H1 (cell line): ENCODE measurements around the gene ARHGAP25. TPM values are rescaled to one million over a fixed set of nuclear protein-coding genes. Genes with fewer than 3 reads are reported as not detected.
A peak's percentile ranks its signal among the peaks of the same experiment; 100 is the strongest.

ENCODE experiments used
- CTCF ChIA-PET: fragments of 300-600 bp; sonication (Branson Sonifier 250); formaldehyde crosslinking; loops from one replicate; lab custom pipeline; 2021; ENCODE audit not compliant: partially characterized antibody; lab: Charles Lee
- POLR2A ChIA-PET: fragments of 300-600 bp; sonication (Branson Sonifier 250); formaldehyde crosslinking; loops from one replicate; lab custom pipeline; 2021; ENCODE audit warnings: inconsistent platforms; ENCODE audit not compliant: partially characterized antibody; lab: Charles Lee
- DNase-seq, 2 experiments: peaks; one replicate each; pipeline versions ENCODE4 v3.0.0 to v3.0.0-alpha.2; 2010 to 2022; ENCODE audit warnings: low spot score in 2 of 2, low read depth in 1 of 2, mixed read lengths in 1 of 2
- FAIRE-seq: peaks from 2 replicates; lab custom pipeline; 2011; peaks lifted over from hg19 to GRCh38; lab: Jason Lieb, UNC
- H2AFZ ChIP-seq: 2 replicates; pipeline ENCODE4 v1.8.1; 2012; ENCODE audit warnings: low read length, inconsistent platforms
- H2AK5ac ChIP-seq: 2 replicates; pipeline ENCODE4 v1.6.1; 2013; ENCODE audit warnings: low read depth, low read length
- H2BK120ac ChIP-seq: replicated peaks from 2 replicates; pipeline ENCODE3; 2013; ENCODE audit warnings: low read depth, low read length, inconsistent platforms
- H2BK12ac ChIP-seq: 2 replicates; pipeline ENCODE4 v1.6.1; 2013; ENCODE audit warnings: low read depth, low read length
- H2BK15ac ChIP-seq: 2 replicates; pipeline ENCODE4 v1.6.1; 2013; ENCODE audit warnings: low read length
- H2BK20ac ChIP-seq: 2 replicates; pipeline ENCODE4 v1.6.1; 2013; ENCODE audit warnings: low read length
- H2BK5ac ChIP-seq: 2 replicates; pipeline ENCODE4 v1.6.1; 2013; ENCODE audit warnings: low read depth, low read length
- H3K14ac ChIP-seq: 2 replicates; pipeline ENCODE4 v1.6.1; 2013; ENCODE audit warnings: inconsistent platforms; ENCODE audit not compliant: insufficient read length
- H3K18ac ChIP-seq: 2 replicates; pipeline ENCODE4 v1.6.1; 2013; ENCODE audit warnings: low read length; ENCODE audit errors: extremely low read depth
- H3K23ac ChIP-seq: 2 replicates; pipeline ENCODE4 v1.6.1; 2013; ENCODE audit warnings: inconsistent platforms; ENCODE audit not compliant: insufficient read length
- H3K23me2 ChIP-seq: 2 replicates; pipeline ENCODE4 v1.6.1; 2013; ENCODE audit warnings: low read depth, low read length
- H3K27ac ChIP-seq: 2 replicates; pipeline ENCODE4 v1.6.1; 2011; ENCODE audit warnings: low read depth, low read length, inconsistent platforms
- H3K27me3 ChIP-seq, 4 experiments: replicated peaks in 1 of 4; 1 replicate in 1 of 4; 2 replicates in 3 of 4; pipeline versions ENCODE4 v1.6.1 to v1.8.1; 2011 to 2013; ENCODE audit warnings: low read length in 3 of 4, mild to moderate bottlenecking in 3 of 4, inconsistent platforms in 2 of 4, mixed read lengths in 2 of 4, moderate library complexity in 1 of 4; ENCODE audit not compliant: control insufficient read depth in 3 of 4, insufficient read depth in 3 of 4; ENCODE audit errors: extremely low read depth in 1 of 4
- H3K36me3 ChIP-seq, 4 experiments: 2 replicates each; pipeline versions ENCODE4 v1.6.1 to v1.8.1; 2011 to 2013; ENCODE audit warnings: mild to moderate bottlenecking in 4 of 4, low read length in 3 of 4, moderate library complexity in 2 of 4, control low read depth in 1 of 4, inconsistent platforms in 1 of 4; ENCODE audit not compliant: insufficient read depth in 4 of 4, control insufficient read depth in 2 of 4
- H3K4ac ChIP-seq: replicated peaks from 2 replicates; pipeline ENCODE3; 2013; ENCODE audit warnings: low read length, low read depth, mixed read lengths, inconsistent platforms; ENCODE audit not compliant: insufficient read length
- H3K4me1 ChIP-seq, 4 experiments: replicated peaks in 1 of 4; 1 replicate in 1 of 4; 2 replicates in 3 of 4; pipeline versions ENCODE4 v1.6.1 to v1.8.1; 2011 to 2013; ENCODE audit warnings: low read length in 3 of 4, inconsistent platforms in 2 of 4, mixed read lengths in 1 of 4; ENCODE audit not compliant: insufficient read depth in 4 of 4, control insufficient read depth in 3 of 4
- H3K4me2 ChIP-seq, 2 experiments: 2 replicates each; pipeline versions ENCODE4 v1.6.1 to v1.8.1; 2011 to 2013; ENCODE audit warnings: low read depth in 2 of 2, low read length in 2 of 2, control low read depth in 1 of 2, inconsistent platforms in 1 of 2, mild to moderate bottlenecking in 1 of 2; ENCODE audit not compliant: insufficient read depth in 1 of 2
- H3K4me3 ChIP-seq, 4 experiments: fragments of 200-600, 300-600 bp in 1 of 4; sonication (generic), shearing (Covaris generic), sonication (Bioruptor Twin) in 1 of 4; 2 replicates each; pipeline versions ENCODE4 v1.5.1 to v1.8.1; 2011 to 2016; ENCODE audit warnings: low read length in 4 of 4, low read depth in 3 of 4, control low read depth in 2 of 4, inconsistent platforms in 2 of 4, mild to moderate bottlenecking in 2 of 4, mixed read lengths in 1 of 4, moderate library complexity in 1 of 4; ENCODE audit not compliant: insufficient read depth in 2 of 4; ENCODE audit errors: extremely low read depth in 1 of 4
- H3K56ac ChIP-seq: replicated peaks from 2 replicates; pipeline ENCODE3; 2013; ENCODE audit warnings: low read depth, mild to moderate bottlenecking, mixed read lengths, low read length, inconsistent platforms; ENCODE audit not compliant: insufficient read length
- H3K79me1 ChIP-seq: 2 replicates; pipeline ENCODE4 v1.6.1; 2013; ENCODE audit warnings: low read depth, low read length, control low read depth
- H3K79me2 ChIP-seq, 2 experiments: 2 replicates each; pipeline versions ENCODE4 v1.6.1 to v1.8.1; 2012 to 2013; ENCODE audit warnings: low read length in 2 of 2, mild to moderate bottlenecking in 2 of 2, inconsistent platforms in 1 of 2; ENCODE audit not compliant: insufficient read depth in 2 of 2, control insufficient read depth in 1 of 2
- H3K9ac ChIP-seq, 4 experiments: replicated peaks in 1 of 4; 1 replicate in 1 of 4; 2 replicates in 3 of 4; pipeline versions ENCODE4 v1.6.1 to v1.8.1; 2011 to 2013; ENCODE audit warnings: low read depth in 3 of 4, low read length in 3 of 4, control low read depth in 2 of 4, mild to moderate bottlenecking in 2 of 4, moderate library complexity in 2 of 4, inconsistent platforms in 1 of 4; ENCODE audit errors: extremely low read depth in 1 of 4
- H3K9me3 ChIP-seq, 2 experiments: 2 replicates each; pipeline versions ENCODE4 v1.6.1 to v1.8.1; 2012 to 2013; ENCODE audit warnings: mild to moderate bottlenecking in 2 of 2, moderate library complexity in 2 of 2, control low read depth in 1 of 2, inconsistent platforms in 1 of 2, low read depth in 1 of 2, low read length in 1 of 2, mixed read lengths in 1 of 2; ENCODE audit not compliant: insufficient read depth in 2 of 2
- H4K20me1 ChIP-seq, 2 experiments: replicated peaks in 1 of 2; 2 replicates each; pipeline versions ENCODE3 to v1.8.1; 2011 to 2013; ENCODE audit warnings: inconsistent platforms in 2 of 2, low read length in 2 of 2, mild to moderate bottlenecking in 1 of 2; ENCODE audit not compliant: insufficient read depth in 2 of 2, control insufficient read depth in 1 of 2
- H4K5ac ChIP-seq: 2 replicates; pipeline ENCODE4 v1.6.1; 2013; ENCODE audit warnings: low read length, low read depth, mixed read lengths, inconsistent platforms; ENCODE audit not compliant: insufficient read length
- H4K8ac ChIP-seq: 2 replicates; pipeline ENCODE4 v1.8.0; 2013; ENCODE audit warnings: mild to moderate bottlenecking, moderate library complexity, low read length, inconsistent platforms; ENCODE audit not compliant: insufficient read depth; ENCODE audit errors: extremely low read depth
- H4K91ac ChIP-seq: replicated peaks from 2 replicates; pipeline ENCODE3; 2013; ENCODE audit warnings: low read length, mixed read lengths, inconsistent platforms; ENCODE audit not compliant: insufficient read length
- RAD21 ChIP-seq, 2 experiments: IDR thresholded peaks in 1 of 2; conservative IDR thresholded peaks in 1 of 2; 2 replicates each; pipeline ENCODE4 v1.6.1; 2011; ENCODE audit warnings: low read depth in 2 of 2, low read length in 2 of 2, improper control_type of control experiment in 1 of 2, inconsistent platforms in 1 of 2, mild to moderate bottlenecking in 1 of 2, moderate library complexity in 1 of 2
- SAP30 ChIP-seq: fragments of 300-600 bp; sonication (generic); IDR thresholded peaks from 2 replicates; pipeline ENCODE4 v1.7.1; 2012; ENCODE audit warnings: low read length, moderate library complexity, mild to moderate bottlenecking, inconsistent platforms; ENCODE audit not compliant: insufficient read depth, insufficient replicate concordance
- WGBS, 2 experiments: shearing (Covaris generic) in 1 of 2; methylation state at CpG; one replicate each; pipeline versions ENCODE4 v1.1.6 to v1.1.7; 2013 to 2015; ENCODE audit warnings: low lambda C conversion rate in 2 of 2, mixed read lengths in 2 of 2, inconsistent platforms in 1 of 2, low coverage in 1 of 2, missing lambda C conversion rate in 1 of 2; ENCODE audit not compliant: insufficient replicate concordance in 2 of 2, insufficient coverage in 1 of 2, insufficient read length in 1 of 2; ENCODE audit errors: extremely low coverage in 1 of 2, missing lambda C conversion rate in 1 of 2; 5-methylcytosine and 5-hydroxymethylcytosine counted together
- polyA plus RNA-seq, 7 experiments: library from polyadenylated mRNA; depleted of rRNA in 3 of 7; stranded (reverse) in 5 of 7; unstranded in 2 of 7; fragments of >200 nt in 5 of 7; fragments of 200-250 nt in 2 of 7; gene quantifications; 1 replicate in 5 of 7; 2 replicates in 1 of 7; 4 replicates in 1 of 7; pipeline versions ENCODE4 v1.2.1 to v1.2.3, GENCODE V29; 2011 to 2013; ENCODE audit warnings: missing spikeins in 2 of 7, mixed read lengths in 2 of 7
- total RNA-seq: library from RNA; stranded (reverse); fragmentation: NEBNext Ultra II Directional; extraction: Animal tissue kit (Norgen Biotek cat#: 25700); gene quantifications from 2 replicates; pipeline ENCODE4 v1.2.1, GENCODE V29; 2021

The ARHGAP25 gene
- total and polyA plus RNA-seq, 2 of the 8 experiments (the other 6 are each of a cell fraction or from before 2014, with no cell fraction given): 1.00 to 1.2 TPM

GRCh38 chr2:68744366-68744912 is 9.8 kb downstream of the ARHGAP25 start:
- Histone ChIP-seq H4K91ac (peak overlapping the region; percentile 0), H2BK5ac (peak overlapping the region; percentile 58; the same call in 1 of the 2 replicates), H4K8ac (no peak overlapping the region), H2AFZ (no peak overlapping the region), H4K5ac (no peak overlapping the region), H3K4me2 (no peak overlapping the region), H2BK15ac (no peak overlapping the region), H3K56ac (no peak overlapping the region), H3K9ac (no peak overlapping the region), H3K14ac (no peak overlapping the region), H3K18ac (no peak overlapping the region), H3K23ac (no peak overlapping the region), H2BK12ac (no peak overlapping the region), H3K4me1 (peaks cover 0 to 4% (median 0%) of the 10 kb centered on the region in 4 experiments; a peak in 1 of 7 replicates), H3K4me3 (no peak overlapping the region), H3K9me3 (no peaks in the 10 kb centered on the region), H2BK120ac (no peak overlapping the region), H3K36me3 (no peaks in the 10 kb centered on the region), H3K27ac (0 out of 2 replicates have a peak overlapping the region, but pooled peaks have one; percentile 40), H2AK5ac (no peak overlapping the region), H2BK20ac (no peak overlapping the region), H4K20me1 (no peaks in the 10 kb centered on the region), H3K4ac (no peak overlapping the region), H3K79me2 (no peaks in the 10 kb centered on the region), H3K23me2 (no peaks in the 10 kb centered on the region), H3K79me1 (no peaks in the 10 kb centered on the region), H3K27me3 (no peaks in the 10 kb centered on the region)
- FAIRE-seq (no peak), DNase-seq (peak in 1 of 2 experiments; percentile 26)
- CTCF ChIA-PET: interaction anchor here (0.7 to 4.7 kb wide), 10 partner anchors 9 to 181 kb away, joined by 3 to 18 read pairs (median 4); no protein-coding TSS in a partner anchor
- TF ChIP-seq RAD21 (IDR thresholded peaks at IDR 0.05 in 1 of 2, conservative IDR thresholded peaks at IDR 0.05 in 1 of 2; ENCODE audit: low read depth in 2 of 2, low read length in 2 of 2): peak in 1 of 2 experiments; percentile 29; a peak in 1 of 4 replicates
- no peak for TF ChIP-seq SAP30
- WGBS, 2 experiments: 63% methylated on average over 4 of the region's 4 CpGs; no CpG with 5 or more reads in 1 of the 2 experiments
- POLR2A ChIA-PET: interaction anchor here (0.8 kb wide), 1 partner anchor 20 kb away, joined by 4 read pairs; no protein-coding TSS in a partner anchor
